PC-9 (cell line): ENCODE data around the gene EXOC1L.

ENCODE experiments used
- CTCF ChIP-seq: fragments of 200-600 bp; sonication (generic); conservative IDR thresholded peaks from 2 replicates; pipeline ENCODE4 v1.6.1; 2017; ENCODE audit warnings: mixed run types, antibody characterized with exemption, mild to moderate bottlenecking, moderate library complexity
- EZH2 ChIP-seq: fragments of 200-600 bp; sonication (generic); IDR thresholded peaks from 2 replicates; pipeline ENCODE4 v1.8.0; 2017; ENCODE audit warnings: antibody characterized with exemption, low read depth

GRCh38 chr4:55834086-55834795 lies 14.7 kb downstream of the EXOC1L start:
- TF ChIP-seq CTCF (no peak), EZH2 (no peak)
